Natural killer cell treated with Interleukin-12 subunit alpha and Interleukin-12 subunit beta and Interleukin-15 and Interleukin-18, amount 100 ng/mL, for 72 hours (primary cell): ENCODE data around the gene ROPN1L. TPM values are rescaled to one million over a fixed set of nuclear protein-coding genes. Genes with fewer than 3 reads are reported as not detected.

Experiments
- ATAC-seq, 2 donors: fragments of 150-1000 bp; cut with Tn5 transposase in 1 of 2; sonication (Bioruptor Pico), chemical (Tn5 transposase) in 1 of 2; 2 replicates each; pipeline ENCODE4 v1.10.0; 2021
- DNase-seq: peaks from one replicate; pipeline ENCODE4 v3.0.0; 2022; ENCODE audit warnings: low spot score
- H3K27ac Mint-ChIP-seq, 2 donors: 1 replicate in 1 of 2; 2 replicates in 1 of 2; pipeline ENCODE4 v1.8.0; 2022; ENCODE audit warnings: mixed read lengths in 2 of 2, mild to moderate bottlenecking in 1 of 2, moderate library complexity in 1 of 2
- H3K27me3 Mint-ChIP-seq, 2 donors: 1 replicate in 1 of 2; 2 replicates in 1 of 2; pipeline ENCODE4 v1.8.0; 2022; ENCODE audit warnings: mixed read lengths in 2 of 2
- H3K36me3 Mint-ChIP-seq: one replicate; pipeline ENCODE4 v1.8.0; 2022; ENCODE audit warnings: mixed read lengths
- H3K4me1 Mint-ChIP-seq, 2 donors: 1 replicate in 1 of 2; 2 replicates in 1 of 2; pipeline ENCODE4 v1.8.0; 2022; ENCODE audit warnings: low read depth in 2 of 2, mixed read lengths in 2 of 2, mild to moderate bottlenecking in 1 of 2
- H3K4me3 Mint-ChIP-seq: one replicate; pipeline ENCODE4 v1.8.0; 2022; ENCODE audit warnings: mixed read lengths
- H3K9me3 Mint-ChIP-seq: 2 replicates; pipeline ENCODE4 v1.8.0; 2022; ENCODE audit warnings: mixed read lengths
- total RNA-seq, 2 donors: library from RNA; stranded (reverse); gene quantifications; one replicate each; pipeline ENCODE4 v1.2.3, GENCODE V29; 2022

Gene ROPN1L
- total RNA-seq, 2 donors from 2014 or later: 0.57 to 2.6 TPM

DNA sequence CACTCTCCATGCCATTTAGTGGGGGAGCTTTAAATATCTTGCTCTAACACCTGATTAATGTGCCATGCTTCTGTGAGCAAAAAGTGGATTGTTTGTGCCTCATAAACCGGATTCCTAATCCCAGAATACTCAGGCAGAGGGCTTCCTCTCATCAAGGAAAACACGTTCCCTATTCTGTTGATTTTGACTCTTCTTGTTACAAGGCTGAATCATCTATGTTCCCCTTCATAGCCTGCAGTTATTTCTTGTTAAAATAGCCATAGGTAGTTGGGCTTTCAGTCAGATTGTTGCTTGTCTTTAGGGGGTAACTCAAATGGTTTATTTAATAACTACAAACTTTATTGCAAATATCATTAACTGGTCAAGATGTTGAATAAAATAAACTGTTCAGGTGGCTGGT, 26.6 kb downstream of the ROPN1L start:
- no peak overlapping the region for H3K27ac Mint-ChIP-seq

DNA sequence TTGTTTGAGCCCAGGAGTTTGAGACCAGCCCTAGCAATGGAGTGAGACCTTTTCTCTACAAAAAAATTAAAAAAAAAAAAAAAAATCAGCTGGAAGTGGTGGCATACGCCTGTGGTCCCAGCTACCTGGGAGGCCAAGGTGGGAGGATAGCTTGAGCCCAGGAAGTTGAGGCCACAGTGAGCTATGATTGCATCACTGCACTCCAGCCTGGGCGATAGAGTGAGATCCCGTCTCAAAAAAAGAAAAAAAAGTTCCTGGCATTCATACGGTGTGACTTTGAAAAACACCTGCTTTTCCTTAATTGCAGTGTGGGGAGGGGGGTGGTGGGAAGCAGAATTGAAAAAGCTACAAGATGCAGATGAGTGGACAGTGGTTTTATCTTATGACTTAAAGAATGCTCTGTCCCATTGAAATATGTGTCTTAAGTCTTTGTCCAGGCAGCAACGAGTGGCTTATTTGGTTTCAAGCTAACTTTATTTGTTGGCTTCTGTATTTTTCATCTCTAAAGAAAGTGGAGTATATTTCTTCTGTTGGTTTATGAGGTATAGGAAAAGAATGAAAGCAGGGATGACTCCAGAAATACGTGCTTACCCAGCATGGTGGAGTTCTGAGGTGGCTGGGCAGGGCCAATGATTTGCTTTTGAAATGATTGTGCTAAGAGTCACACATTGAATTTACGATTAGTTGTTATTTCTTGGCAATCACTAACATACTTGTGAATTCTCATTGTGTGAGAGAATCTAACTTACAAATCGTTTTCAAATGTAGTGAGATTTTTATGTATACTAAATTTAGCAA, 27.8 kb downstream of the ROPN1L start:
- ATAC-seq (no peak), DNase-seq (no peak)
- Mint-ChIP-seq H3K36me3 (no peaks in the 10 kb centered on the region), H3K27ac (no peak overlapping the region), H3K9me3 (no peaks in the 10 kb centered on the region), H3K27me3 (no peaks in the 10 kb centered on the region), H3K4me3 (no peak overlapping the region), H3K4me1 (peaks cover 3 to 5% of the 10 kb centered on the region in 2 donors)

More for the DNA sequence above, 26.6 kb downstream of the ROPN1L start:
- no peaks in the 10 kb centered on the region for H3K36me3 Mint-ChIP-seq
- no peak overlapping the region for H3K4me3 Mint-ChIP-seq
- DNase-seq: no peak
- H3K9me3 Mint-ChIP-seq: no peaks in the 10 kb centered on the region
- H3K4me1 Mint-ChIP-seq: peaks cover 3 to 5% of the 10 kb centered on the region in 2 donors
- ATAC-seq: no peak
- H3K27me3 Mint-ChIP-seq: no peaks in the 10 kb centered on the region

DNA sequence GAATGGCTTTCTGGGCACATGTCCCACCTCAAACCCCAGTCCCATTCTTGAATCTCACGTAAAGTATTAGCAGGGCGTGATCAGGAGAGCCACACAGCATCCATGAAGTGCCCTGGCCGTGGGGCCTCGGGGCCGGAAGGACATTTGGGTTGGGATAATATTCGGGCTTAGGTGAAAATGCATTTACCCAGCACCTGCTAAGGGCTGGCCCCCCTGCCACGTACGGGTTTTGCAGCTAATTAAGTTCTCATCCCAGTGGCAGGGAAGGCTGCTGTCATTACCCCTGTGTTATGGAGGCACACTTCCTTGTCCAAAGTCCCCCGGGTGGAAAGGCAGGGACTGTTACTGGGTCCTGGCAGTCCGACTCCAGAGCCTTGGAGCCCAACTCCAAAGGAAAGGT, 29.0 kb downstream of the ROPN1L start:
- no peak overlapping the region for H3K27ac Mint-ChIP-seq
- DNase-seq (no peak), ATAC-seq (no peak)
- H3K36me3 Mint-ChIP-seq: no peaks in the 10 kb centered on the region
- H3K4me3 Mint-ChIP-seq: no peak overlapping the region
- H3K4me1 Mint-ChIP-seq: peaks cover 3 to 5% of the 10 kb centered on the region in 2 donors
- no peaks in the 10 kb centered on the region for H3K9me3 Mint-ChIP-seq
- H3K27me3 Mint-ChIP-seq: no peaks in the 10 kb centered on the region

DNA sequence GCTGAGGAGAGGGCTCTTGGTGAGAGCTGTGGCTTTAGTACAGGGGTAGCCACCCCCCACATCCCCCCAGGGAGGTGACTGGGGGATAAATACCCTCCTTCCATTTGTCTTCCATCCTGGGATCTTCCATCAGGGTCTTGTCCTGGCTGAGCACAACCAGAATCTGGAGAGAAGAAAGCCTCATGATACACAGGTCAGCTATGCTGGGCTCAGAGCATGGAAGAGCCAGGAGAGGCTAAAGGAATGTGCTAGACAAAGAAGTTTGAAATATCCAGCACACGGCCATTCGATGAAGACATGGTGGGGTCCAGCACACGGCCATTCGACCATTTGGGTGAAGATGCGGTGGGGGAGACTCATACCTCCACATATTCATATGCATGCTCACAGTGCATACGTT, 30.0 kb downstream of the ROPN1L start:
- ATAC-seq (no peak), DNase-seq (no peak)
- Mint-ChIP-seq H3K9me3 (no peaks in the 10 kb centered on the region), H3K27ac (no peak overlapping the region), H3K4me3 (no peak overlapping the region), H3K27me3 (no peaks in the 10 kb centered on the region), H3K4me1 (peaks cover 0 to 3% of the 10 kb centered on the region in 2 donors), H3K36me3 (no peaks in the 10 kb centered on the region)

DNA sequence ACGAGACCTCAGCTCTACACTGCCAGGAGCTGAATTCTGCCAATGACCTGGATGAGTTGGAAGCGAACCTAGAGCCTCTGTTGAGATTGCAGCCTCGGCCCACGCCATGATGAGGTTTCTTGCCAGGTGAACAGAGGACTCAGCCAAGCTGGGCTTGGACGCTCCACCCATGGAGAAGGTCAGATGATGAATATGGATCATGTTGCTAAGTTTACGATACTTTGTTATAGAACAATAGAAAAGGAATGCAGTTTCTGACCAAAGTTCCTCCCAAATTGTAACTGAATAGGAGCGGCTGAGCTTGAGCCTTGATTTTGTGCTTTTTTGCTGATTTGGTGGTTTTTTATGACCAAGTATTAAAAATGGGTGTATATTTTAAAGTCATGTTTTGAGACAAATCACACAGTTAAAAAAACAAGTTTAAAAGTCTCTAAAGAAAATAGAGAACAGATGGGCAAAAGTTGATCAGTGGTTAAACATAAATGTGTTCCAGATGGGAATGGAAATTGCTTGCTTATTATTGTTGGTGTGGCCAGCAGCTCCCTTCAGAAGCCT, 32.9 kb downstream of the ROPN1L start:
- Mint-ChIP-seq H3K4me1 (no peaks in the 10 kb centered on the region), H3K4me3 (no peak overlapping the region), H3K27ac (no peak overlapping the region), H3K9me3 (no peaks in the 10 kb centered on the region), H3K36me3 (no peaks in the 10 kb centered on the region), H3K27me3 (peaks cover 0 to 3% of the 10 kb centered on the region in 2 donors)
- no peak for ATAC-seq
- no peak for DNase-seq

DNA sequence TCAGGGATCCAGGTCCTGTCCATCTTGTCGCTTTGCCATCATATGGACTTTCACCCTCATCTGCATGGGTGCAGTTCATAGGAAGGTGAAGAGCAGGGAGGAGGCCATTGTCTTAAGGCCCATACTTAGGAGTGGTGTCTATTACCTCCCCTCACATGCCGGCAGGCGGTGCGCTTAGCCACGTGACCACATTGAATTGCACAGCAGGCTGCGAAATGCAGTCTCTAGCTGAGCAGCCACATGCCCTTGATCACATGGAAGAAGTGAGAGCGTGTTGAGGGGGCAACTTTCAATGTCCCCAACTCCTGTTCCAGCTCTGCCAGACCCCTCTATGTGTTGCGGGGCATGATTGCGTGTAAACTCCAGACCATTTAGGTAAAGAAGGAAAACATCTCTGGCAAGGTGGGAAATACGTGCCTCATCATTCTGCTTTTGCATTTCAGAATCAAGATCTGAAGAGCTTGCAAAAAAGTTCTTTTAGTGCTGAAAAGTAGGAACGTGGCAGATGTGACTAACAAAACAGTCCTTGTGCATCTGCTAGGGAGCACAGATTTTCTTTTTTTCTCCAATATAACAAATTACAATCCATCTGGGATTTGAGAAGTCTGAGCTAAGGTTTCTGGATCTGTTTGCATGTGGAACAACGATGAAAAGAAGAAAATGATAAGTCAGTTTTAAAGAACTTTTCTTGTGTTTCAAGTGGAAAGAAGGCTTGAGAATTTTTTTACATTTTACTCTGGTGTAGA, 34.4 kb downstream of the ROPN1L start:
- no peak overlapping the region for H3K27ac Mint-ChIP-seq
- H3K4me1 Mint-ChIP-seq: peaks cover 0 to 2% of the 10 kb centered on the region in 2 donors
- no peak overlapping the region for H3K4me3 Mint-ChIP-seq
- no peak for ATAC-seq
- no peak for DNase-seq
- H3K9me3 Mint-ChIP-seq: no peaks in the 10 kb centered on the region
- H3K36me3 Mint-ChIP-seq: no peaks in the 10 kb centered on the region
- H3K27me3 Mint-ChIP-seq: peaks cover 0 to 3% of the 10 kb centered on the region in 2 donors

DNA sequence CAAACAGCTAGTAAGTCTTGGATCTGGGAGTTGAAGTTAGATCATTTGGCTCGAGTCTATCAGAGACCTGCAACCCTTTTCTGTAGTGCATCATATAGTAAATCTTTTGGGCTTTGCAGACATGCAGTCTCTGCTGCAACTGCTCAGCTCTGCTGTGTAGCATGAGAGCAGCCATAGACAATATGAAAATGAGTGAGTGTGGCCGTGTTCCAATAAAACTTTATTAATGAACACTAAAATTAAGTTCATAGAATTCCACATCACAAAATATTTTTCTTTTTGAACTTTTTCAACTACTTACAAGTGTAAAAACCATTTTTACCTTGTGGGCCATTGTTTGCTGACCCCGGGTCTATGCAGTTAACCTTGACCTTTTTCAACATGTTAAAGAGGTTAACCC, 35.2 kb downstream of the ROPN1L start:
- H3K4me3 Mint-ChIP-seq: no peak overlapping the region
- DNase-seq (no peak), ATAC-seq (no peak)
- no peak overlapping the region for H3K27ac Mint-ChIP-seq
- H3K27me3 Mint-ChIP-seq: peaks cover 0 to 3% of the 10 kb centered on the region in 2 donors
- no peaks in the 10 kb centered on the region for H3K9me3 Mint-ChIP-seq
- H3K36me3 Mint-ChIP-seq: no peaks in the 10 kb centered on the region
- H3K4me1 Mint-ChIP-seq: peaks cover 0 to 4% of the 10 kb centered on the region in 2 donors

DNA sequence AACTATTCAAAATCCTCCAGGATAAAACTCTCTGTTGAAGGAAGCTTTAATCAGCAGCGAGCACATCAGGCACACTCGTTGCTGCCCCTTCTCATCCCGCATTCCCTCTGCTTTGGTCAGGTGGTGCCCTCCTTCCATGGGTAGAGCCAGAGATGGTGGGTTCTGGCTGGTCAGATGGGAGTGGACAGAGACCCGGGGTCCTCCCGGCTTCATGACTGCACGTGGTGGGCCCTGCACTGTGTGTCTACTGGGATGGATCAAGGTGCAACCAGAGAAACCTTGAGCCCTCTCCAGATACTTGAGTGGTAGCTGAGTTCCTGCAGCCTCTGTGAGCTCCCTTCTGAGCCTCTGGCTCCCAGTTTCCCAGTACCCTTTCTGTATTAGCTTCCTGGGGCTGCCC, 36.3 kb downstream of the ROPN1L start:
- H3K4me1 Mint-ChIP-seq: peaks cover 0 to 4% of the 10 kb centered on the region in 2 donors
- H3K36me3 Mint-ChIP-seq: no peaks in the 10 kb centered on the region
- ATAC-seq (no peak), DNase-seq (no peak)
- H3K4me3 Mint-ChIP-seq: no peak overlapping the region
- H3K9me3 Mint-ChIP-seq: no peaks in the 10 kb centered on the region
- H3K27me3 Mint-ChIP-seq: peaks cover 0 to 3% of the 10 kb centered on the region in 2 donors
- no peak overlapping the region for H3K27ac Mint-ChIP-seq

DNA sequence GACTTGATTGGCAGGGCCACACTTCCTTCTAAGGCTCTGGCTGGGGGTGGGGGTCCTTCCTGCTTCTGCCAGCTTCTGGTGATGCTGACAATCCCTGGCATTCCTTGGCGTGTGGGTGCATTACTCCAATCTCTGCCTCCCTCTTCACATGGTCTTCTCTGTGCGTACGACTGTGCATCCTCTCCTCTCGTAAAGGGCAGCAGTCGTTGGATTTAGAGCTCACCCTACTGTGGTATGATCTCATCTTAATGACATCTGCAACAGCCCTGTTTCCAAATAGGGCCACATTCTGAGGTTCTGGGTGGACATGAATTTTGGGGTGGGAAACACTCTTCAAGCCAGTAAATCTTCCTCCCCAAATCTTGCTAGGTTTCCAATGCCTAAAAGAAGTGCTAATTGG, 36.8 kb downstream of the ROPN1L start:
- ATAC-seq: no peak
- H3K4me3 Mint-ChIP-seq: no peak overlapping the region
- peaks cover 0 to 4% of the 10 kb centered on the region in 2 donors for H3K4me1 Mint-ChIP-seq
- H3K27me3 Mint-ChIP-seq: peaks cover 0 to 3% of the 10 kb centered on the region in 2 donors
- H3K27ac Mint-ChIP-seq: no peak overlapping the region
- no peak for DNase-seq
- H3K9me3 Mint-ChIP-seq: no peaks in the 10 kb centered on the region
- H3K36me3 Mint-ChIP-seq: no peaks in the 10 kb centered on the region

DNA sequence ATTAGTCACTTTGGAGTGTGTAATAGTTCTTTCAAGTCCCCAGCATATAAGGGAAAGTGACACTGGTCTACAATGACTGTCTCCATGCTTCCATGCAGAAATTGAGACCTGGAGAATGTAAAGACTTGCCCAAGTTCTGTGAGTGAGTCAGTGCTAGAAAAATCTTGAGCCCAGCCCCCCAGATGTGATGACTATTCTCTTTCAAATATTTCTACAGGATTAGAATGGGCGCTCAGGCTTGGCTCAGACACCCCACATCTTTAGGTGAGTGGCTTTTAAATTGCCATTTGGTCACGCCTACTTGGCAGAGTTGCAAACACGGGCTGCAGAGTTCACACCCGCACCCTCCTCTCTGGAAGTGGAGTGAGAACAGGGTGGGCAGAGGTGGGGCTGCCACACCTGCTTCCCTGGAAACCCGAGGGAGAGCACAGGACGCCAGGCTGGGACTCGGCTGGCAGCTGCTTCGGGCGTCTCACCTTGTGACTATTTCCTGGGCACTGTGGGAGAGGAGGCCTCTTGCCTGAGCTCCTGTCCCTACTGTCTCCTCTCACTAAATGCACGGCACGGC, 37.6 kb downstream of the ROPN1L start:
- H3K9me3 Mint-ChIP-seq: no peaks in the 10 kb centered on the region
- DNase-seq (no peak), ATAC-seq (no peak)
- H3K36me3 Mint-ChIP-seq: no peaks in the 10 kb centered on the region
- H3K4me1 Mint-ChIP-seq: peaks cover 0 to 4% of the 10 kb centered on the region in 2 donors
- H3K4me3 Mint-ChIP-seq: no peak overlapping the region
- no peak overlapping the region for H3K27ac Mint-ChIP-seq
- H3K27me3 Mint-ChIP-seq: peaks cover 0 to 5% of the 10 kb centered on the region in 2 donors

DNA sequence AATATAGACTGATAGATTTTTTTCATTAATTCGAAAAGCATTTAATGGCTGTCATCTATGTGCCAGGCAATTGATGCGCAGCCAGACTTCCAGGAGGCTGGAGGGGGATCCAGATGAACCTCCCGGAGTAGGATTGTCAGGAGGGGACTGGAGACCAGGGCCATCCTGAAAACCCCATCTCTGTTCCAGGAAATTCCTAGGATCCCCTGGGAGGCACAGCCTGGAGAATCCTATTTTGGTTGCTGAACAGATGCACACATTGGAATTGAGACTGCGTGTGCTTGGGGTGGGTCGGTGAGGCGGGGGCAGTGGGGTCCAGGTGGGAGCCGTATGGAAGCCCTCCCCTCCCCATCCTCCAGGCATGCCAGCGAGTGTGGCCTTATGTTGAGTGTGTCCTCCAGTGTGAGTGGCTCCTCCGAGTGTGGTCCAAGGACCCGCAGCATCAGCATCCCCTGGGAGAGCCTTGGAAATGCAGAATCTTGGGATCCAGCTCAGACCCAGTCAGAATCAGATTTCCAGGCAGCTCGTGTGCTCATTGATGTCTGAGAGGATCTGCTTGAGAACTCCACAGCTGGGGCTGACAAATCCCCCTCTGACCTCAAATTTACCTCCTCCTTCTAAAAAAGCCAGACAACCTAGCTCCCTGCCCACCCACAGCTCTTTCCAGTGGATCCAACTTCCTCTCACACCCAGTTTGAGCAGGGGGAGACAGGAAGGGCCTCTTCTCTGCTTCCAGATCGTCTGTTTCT, 38.7 kb downstream of the ROPN1L start:
- Mint-ChIP-seq H3K4me3 (no peak overlapping the region), H3K27me3 (peaks cover 0 to 7% of the 10 kb centered on the region in 2 donors), H3K36me3 (no peaks in the 10 kb centered on the region), H3K9me3 (no peaks in the 10 kb centered on the region), H3K27ac (no peak overlapping the region), H3K4me1 (peaks cover 0 to 11% of the 10 kb centered on the region in 2 donors)
- DNase-seq (no peak), ATAC-seq (no peak)

DNA sequence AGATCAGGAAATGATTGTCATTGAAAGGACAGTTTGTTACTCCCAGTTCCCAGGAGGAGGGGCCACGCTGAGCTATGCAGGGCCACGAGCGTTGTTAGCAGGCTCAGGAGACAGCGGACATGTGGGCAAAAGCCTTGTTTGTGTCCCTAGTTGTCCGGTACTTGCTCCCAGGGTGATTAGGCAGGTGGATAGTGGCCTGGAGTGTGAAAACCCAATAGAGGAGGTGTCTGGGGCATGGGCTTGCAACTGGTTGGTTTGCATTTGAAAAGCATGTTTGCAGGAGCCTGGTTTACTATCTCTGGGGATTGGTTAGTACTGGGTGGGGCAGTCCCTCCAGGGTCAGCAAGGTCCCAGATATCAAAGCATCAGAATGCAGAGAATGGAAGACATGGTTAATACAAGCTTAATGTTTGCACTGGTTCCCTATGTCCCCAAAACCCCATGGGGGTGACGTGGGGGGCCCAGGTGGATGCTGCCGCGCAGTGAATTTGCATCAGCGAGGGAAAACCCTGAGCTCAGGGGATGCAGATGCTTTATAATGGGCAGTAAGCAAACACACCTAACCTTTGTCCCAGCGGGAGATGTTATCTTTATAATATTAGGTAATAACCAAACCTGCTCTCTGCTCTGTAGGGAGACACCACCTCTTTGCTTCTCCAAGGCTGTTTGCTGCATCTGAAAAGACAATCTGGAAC, 39.7 kb downstream of the ROPN1L start:
- ATAC-seq: no peak

More for the DNA sequence above, 39.7 kb downstream of the ROPN1L start:
- Mint-ChIP-seq H3K9me3 (no peaks in the 10 kb centered on the region), H3K4me3 (no peak overlapping the region), H3K27me3 (peaks cover 0 to 7% of the 10 kb centered on the region in 2 donors), H3K4me1 (peaks cover 0 to 11% of the 10 kb centered on the region in 2 donors), H3K27ac (no peak overlapping the region), H3K36me3 (no peaks in the 10 kb centered on the region)
- no peak for DNase-seq
